Adipocyte (in vitro differentiated cells): ENCODE data around the gene PIGB.
"Not testable (repeated sequence)": the region's sequence is repeated elsewhere in the genome, so short reads cannot be mapped to it uniquely, and the experiment has no call there.

ENCODE experiments used
- DNase-seq: peaks from one replicate; pipeline ENCODE4 v3.0.0-alpha.2; 2015; ENCODE audit warnings: low read depth
- H3K27me3 ChIP-seq: replicated peaks from 2 replicates; pipeline ENCODE4 v1.7.0; 2013; ENCODE audit warnings: mild to moderate bottlenecking, low read length, moderate library complexity; ENCODE audit not compliant: control insufficient read depth, insufficient read depth
- H3K36me3 ChIP-seq: 2 replicates; pipeline ENCODE4 v1.7.0; 2013; ENCODE audit warnings: low read length, mild to moderate bottlenecking, moderate library complexity; ENCODE audit not compliant: control insufficient read depth, insufficient read depth, severe bottlenecking
- H3K4me1 ChIP-seq: 2 replicates; pipeline ENCODE4 v1.7.0; 2013; ENCODE audit warnings: mild to moderate bottlenecking, low read length, moderate library complexity; ENCODE audit not compliant: control insufficient read depth, insufficient read depth
- H3K4me3 ChIP-seq: 2 replicates; pipeline ENCODE4 v1.7.0; 2013; ENCODE audit warnings: mild to moderate bottlenecking, low read length, moderate library complexity
- H3K9ac ChIP-seq: 2 replicates; pipeline ENCODE4 v1.7.0; 2013; ENCODE audit warnings: mild to moderate bottlenecking, low read length, moderate library complexity
- H3K9me3 ChIP-seq: 2 replicates; pipeline ENCODE4 v1.7.0; 2013; ENCODE audit warnings: mild to moderate bottlenecking, low read length, moderate library complexity; ENCODE audit not compliant: control insufficient read depth

Gene PIGB

DNA sequence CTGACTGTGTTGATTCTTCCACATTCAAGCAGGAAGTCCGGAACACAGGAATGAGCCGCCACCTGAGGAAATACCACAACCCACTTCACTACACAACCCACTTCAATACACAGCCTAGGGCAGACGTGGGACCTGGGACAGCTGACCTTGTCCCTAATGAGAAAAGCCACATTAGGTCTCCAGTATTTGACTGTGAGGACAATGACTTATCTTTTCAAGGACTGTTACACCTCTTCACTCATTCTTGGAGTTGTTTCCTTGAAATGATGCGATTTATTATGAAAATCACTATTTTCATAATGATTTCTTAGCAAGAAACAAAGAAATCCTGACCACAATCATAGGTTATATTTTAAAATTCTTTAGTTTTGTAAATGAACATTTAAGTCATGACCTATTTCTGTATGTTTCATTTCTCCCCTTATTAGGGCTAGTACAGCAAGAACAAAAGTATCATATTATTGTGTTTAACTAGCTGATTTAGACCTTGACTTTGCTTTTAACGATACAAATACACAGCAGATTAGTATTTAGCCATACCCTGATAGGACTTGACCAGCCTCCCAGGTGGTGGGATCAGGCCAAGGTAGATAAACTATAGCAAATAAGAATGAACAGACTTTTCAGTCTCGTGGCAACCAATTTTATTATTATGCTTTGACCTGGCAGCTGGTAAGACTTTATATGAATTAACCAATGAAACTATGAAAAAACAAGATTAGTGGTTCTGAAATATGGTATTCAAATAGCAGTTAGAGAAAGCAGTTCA, 35.5 kb upstream of the PIGB start:
- Histone ChIP-seq H3K27me3 (no peaks in the 10 kb centered on the region), H3K36me3 (no peaks in the 10 kb centered on the region), H3K9me3 (no peaks in the 10 kb centered on the region), H3K4me3 (no peak overlapping the region), H3K9ac (no peak overlapping the region), H3K4me1 (peaks cover 11% of the 10 kb centered on the region)
- DNase-seq: no peak

DNA sequence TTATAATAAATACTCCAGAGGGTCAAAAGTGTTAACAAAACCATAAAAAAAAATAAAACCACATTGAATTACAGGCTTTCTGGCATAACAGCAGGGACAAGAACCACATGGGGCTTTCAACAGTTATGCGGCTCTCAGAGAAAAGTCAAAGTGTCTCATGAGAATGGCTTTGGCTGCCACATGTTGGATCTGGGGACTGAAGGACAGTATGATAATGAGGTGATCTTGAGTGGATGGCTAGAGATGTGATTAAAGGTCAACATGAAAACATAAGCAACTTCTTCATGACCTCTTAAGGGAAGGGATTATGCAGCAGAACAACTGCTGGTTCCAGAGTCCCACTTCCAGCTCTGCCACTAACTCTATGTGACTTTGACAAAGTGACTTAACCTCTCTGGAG, 34.6 kb upstream of the PIGB start:
- no peak overlapping the region for H3K4me3 ChIP-seq
- DNase-seq: no peak
- H3K36me3 ChIP-seq: no peaks in the 10 kb centered on the region
- peaks cover 14% of the 10 kb centered on the region for H3K4me1 ChIP-seq
- H3K27me3 ChIP-seq: no peaks in the 10 kb centered on the region
- H3K9me3 ChIP-seq: no peaks in the 10 kb centered on the region
- H3K9ac ChIP-seq: no peak overlapping the region

DNA sequence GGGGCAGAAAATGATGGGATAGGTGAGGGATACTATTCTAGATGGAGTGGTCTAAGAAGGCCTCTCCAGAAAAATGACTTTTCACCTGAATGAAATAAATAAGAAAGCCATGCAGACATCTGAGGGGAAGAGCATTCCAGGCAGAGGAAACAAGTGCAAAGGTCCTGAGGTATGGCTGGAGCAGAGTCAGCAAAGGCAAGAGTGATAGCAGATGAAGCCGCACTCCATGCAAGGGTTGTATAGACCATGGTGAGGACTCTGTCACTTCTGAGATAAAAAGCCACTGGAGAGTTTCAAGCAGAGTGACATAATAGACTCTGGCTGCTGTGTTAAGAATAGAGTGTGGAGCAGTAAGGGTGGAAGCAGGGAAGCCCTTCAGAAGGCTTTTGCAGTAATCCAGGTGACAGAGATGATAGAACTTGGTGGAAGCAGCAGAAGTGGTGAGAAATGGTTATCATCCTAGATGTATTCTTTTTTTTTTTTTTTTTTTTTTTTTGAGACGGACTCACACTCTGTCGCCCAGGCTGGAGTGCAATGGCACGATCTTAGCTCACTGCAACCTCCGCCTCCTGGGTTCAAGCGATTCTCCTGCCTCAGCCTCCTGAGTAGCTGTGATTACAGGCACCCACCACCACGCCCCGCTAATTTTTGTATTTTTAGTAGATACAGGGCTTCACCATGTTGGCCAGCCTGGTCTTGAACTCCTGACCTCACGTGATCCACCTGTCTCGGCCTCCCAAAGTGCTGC, 32.4 kb upstream of the PIGB start:
- H3K4me3 ChIP-seq, H3K36me3 ChIP-seq, H3K9ac ChIP-seq, H3K9me3 ChIP-seq, DNase-seq, H3K27me3 ChIP-seq: not testable (repeated sequence)
- peaks cover 14% of the 10 kb centered on the region for H3K4me1 ChIP-seq

DNA sequence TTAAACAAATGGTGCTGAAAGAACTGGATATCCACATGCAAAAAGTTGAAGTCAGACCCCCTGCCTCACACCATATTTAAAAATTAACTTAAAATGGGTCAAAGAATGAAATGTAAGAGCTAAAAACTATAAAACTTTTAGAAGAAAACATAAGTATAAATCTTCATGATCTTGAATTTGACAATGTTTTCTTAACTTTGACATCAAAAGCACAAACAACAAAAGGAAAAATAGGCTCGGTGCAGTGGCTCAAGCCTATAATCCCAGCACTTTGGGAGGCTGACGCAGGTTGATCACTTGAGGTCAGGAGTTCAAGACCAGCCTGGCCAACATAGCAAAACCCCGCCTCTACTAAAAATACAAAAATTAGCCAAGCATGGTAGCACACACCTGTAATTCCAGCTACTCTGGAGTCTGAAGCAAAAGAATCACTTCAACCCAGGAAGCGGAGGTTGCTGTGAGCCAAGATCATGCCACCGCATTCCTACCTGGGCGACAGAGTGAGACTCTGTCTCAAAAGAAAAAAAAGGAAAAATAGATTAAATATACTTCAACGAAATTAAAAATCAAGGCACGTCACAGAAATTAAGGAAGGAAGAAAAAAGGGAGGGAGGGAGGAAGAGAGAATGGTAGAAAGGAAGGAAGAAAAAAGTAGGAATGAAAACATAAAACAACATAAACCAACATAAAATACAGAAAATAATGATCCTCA, 30.9 kb upstream of the PIGB start:
- H3K9ac ChIP-seq: peak overlapping the region; percentile 93

DNA sequence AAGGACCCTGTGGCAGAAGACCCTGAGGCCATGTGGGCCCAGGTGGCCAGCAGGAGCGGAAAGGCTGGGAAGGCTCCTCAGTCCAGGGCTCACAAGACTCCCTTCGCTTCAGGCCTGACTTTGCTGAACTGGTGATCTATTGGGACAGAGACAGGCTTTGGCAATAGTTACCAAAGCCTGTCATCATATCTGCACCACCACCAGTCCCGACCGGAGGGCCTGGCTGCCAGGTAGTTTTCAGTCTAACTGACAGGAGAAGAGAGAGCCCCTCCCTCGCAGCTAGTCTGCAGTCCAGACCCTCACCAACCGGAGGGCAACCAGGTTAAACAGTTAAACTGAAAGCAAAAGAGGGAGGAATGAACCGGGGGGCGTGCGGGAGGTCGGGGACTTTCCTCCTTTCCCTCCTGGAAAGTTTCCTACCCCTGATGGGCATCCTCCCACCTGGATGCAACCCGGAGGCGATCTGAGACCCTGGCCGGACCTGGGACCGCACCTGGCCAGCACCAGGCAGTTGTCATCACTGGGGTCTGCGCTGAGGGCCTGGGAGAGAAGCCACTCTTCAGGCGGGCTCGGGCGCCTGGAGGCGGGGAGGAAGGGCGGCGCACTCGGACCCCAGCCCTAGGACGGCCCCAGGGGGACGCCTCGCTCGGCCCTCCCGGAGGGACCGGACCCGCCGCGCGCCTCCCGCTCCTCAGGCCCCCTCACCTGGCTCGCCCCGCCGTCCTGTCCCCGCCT, 29.8 kb upstream of the PIGB start:
- peak overlapping the region; percentile 93 for H3K9ac ChIP-seq
- H3K4me3 ChIP-seq: peak overlapping the region; percentile 94
- peak; percentile 65 for DNase-seq
- no peaks in the 10 kb centered on the region for H3K9me3 ChIP-seq
- peaks cover 3% of the 10 kb centered on the region for H3K4me1 ChIP-seq
- no peaks in the 10 kb centered on the region for H3K36me3 ChIP-seq
- no peaks in the 10 kb centered on the region for H3K27me3 ChIP-seq

More for the DNA sequence above, 30.9 kb upstream of the PIGB start:
- no peak for DNase-seq
- Histone ChIP-seq H3K36me3 (no peaks in the 10 kb centered on the region), H3K4me1 (peaks cover 3% of the 10 kb centered on the region), H3K4me3 (no peak overlapping the region), H3K27me3 (no peaks in the 10 kb centered on the region), H3K9me3 (no peaks in the 10 kb centered on the region)

DNA sequence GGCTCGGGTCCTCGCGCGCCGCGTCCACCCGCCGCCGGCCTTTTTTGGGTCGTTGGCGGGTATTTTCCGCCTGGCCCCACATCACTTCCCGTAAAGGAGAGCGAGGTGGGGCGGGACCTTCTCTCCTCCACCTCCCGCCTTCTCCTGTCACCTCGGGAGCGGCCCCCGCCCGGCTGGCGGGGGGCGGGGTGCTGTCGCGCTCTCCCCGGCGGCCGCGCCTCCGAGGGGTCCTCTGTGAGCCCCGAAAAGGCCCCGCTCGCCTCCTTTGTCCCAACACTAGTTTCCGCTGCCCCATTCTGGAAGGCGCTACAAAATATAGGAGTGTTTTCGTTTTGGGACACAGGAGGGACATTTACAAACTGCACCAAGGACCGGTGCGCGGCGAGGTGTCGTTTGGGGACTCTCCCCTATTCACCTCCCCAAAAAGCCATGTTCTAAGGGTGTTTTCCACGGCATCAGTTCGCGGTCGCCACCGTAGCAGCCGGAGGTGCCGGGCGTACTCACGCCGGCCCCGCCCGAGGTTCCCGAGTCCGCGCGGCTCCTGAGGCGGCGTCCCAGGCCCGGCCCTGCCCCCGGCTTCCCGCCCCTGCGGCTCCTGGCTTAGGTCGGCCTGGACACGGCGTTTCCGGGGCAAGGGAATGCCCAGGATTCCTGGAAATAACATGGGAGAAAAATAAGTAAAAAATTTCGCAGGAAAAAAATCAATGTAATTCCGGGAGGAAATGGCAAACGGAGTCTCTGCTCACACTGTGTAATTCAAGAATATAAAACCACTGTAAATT, 29.1 kb upstream of the PIGB start, which contains the start of gene RAB27A:
Gene RAB27A, minus strand, starts transcription at position 68 of the 782 bp plus-strand sequence. CDS start 54,879 bp downstream, outside the sequence.
- H3K4me1 ChIP-seq: peaks cover 3% of the 10 kb centered on the region
- no peaks in the 10 kb centered on the region for H3K27me3 ChIP-seq
- no peaks in the 10 kb centered on the region for H3K9me3 ChIP-seq
- DNase-seq: peak; percentile 87
- H3K36me3 ChIP-seq: no peaks in the 10 kb centered on the region
- H3K4me3 ChIP-seq: peak within 1 kb of the TSS; percentile 94
- peak within 1 kb of the TSS; percentile 93 for H3K9ac ChIP-seq

DNA sequence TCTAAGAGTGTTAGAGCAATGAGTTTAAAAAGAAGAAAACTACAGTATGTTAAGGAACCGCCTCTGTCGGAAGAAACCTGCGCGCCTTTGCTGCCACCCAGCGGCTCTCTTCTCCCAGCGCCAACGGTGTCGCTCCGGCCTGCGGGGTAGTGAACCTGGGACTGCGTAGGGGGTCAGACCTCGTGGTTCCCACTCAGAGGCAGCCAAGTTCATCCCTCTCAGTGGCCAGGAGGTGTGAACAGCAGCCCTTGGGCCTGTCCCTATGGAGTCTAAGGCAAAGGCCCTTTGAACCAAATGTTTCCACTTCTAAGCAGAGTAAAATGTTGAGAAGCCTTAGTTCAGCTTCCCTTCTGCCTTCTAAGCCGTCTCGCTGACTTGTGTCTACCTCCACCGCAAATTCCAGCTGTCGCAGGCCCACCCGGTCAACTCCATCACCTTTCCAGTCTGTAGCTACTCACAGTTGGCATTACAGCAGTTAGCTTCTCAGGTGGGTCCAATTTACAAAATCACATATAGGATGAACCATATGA, 28.4 kb upstream of the PIGB start:
- H3K4me3 ChIP-seq: peak overlapping the region; percentile 94
- H3K4me1 ChIP-seq: peaks cover 3% of the 10 kb centered on the region
- no peaks in the 10 kb centered on the region for H3K27me3 ChIP-seq
- H3K9ac ChIP-seq: peak overlapping the region; percentile 93
- no peaks in the 10 kb centered on the region for H3K9me3 ChIP-seq
- DNase-seq: peak; percentile 94
- no peaks in the 10 kb centered on the region for H3K36me3 ChIP-seq

DNA sequence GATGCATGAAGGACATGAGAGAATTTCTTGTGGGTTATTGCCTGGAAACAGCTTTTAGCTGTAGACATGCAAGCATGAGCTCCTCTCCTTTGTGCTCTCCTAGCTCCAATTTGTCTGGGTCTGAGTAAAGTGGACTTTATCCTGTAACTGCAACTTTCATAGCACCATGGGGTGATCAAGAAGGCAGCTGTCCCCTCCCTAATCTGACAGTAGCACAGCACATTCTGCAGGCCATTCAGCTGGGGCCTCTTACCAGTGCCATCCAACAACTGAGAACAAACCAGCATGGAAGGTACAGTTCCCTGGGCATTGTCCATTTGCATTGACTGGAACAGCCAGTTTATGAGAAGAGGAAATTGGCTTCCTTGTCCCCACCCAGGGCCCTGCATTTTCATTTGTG, 21.7 kb upstream of the PIGB start:
- Histone ChIP-seq H3K27me3 (no peaks in the 10 kb centered on the region), H3K4me1 (no peaks in the 10 kb centered on the region), H3K36me3 (no peaks in the 10 kb centered on the region), H3K9ac (no peak overlapping the region), H3K9me3 (no peaks in the 10 kb centered on the region), H3K4me3 (no peak overlapping the region)
- no peak for DNase-seq

DNA sequence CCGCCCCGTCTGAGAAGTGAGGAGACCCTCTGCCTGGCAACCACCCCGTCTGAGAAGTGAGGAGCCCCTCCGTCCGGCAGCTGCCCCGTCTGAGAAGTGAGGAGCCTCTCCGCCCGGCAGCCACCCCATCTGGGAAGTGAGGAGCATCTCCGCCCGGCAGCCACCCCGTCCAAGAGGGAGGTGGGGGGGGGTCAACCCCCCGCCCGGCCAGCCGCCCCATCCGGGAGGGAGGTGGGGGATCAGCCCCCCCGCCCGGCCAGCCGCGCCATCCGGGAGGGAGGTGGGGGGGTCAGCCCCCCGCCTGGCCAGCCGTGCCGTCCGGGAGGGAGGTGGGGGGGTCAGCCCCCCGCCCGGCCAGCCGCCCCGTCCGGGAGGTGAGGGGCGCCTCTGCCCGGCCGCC, 16.2 kb upstream of the PIGB start:
- H3K4me1 ChIP-seq, H3K9me3 ChIP-seq, H3K9ac ChIP-seq, H3K4me3 ChIP-seq, DNase-seq, H3K27me3 ChIP-seq: not testable (repeated sequence)
- H3K36me3 ChIP-seq: peaks cover 14% of the 10 kb centered on the region

DNA sequence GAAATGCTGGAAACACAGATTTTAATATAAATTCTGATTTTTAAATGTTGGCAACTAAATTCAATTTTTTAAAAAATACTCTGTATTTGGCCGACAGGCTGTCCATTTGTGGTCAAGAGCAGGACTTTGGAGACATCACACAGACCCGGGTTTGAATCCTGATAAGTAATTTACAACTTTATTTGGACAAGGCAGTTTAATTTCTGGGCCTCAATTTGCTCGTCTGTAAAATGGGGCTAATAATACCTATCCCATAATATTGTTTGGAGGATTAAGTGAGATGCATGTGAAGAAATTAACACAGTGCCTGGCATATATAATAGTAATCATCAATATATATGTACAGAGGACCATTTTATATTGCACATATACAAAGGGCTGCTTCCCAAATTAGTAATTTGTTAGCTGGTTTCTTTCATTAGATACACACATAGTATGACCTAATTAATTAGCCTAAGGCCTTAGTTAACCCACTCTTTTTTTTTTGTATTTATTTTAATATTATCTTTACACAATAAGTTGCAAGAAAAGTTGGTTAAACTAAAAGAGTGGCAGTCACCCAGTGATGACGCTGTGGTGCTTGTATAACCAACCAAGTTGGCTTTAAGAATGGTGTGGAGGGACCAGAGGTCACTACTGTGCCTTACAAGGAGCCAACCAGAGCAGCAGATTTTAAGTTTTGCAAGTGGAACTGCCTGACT, 665 bp downstream of the PIGB start:
- H3K27me3 ChIP-seq: no peaks in the 10 kb centered on the region
- H3K36me3 ChIP-seq: no peaks in the 10 kb centered on the region
- peak overlapping the region; percentile 94 for H3K9ac ChIP-seq
- H3K4me1 ChIP-seq: peaks cover 26% of the 10 kb centered on the region
- peak overlapping the region; percentile 87 for H3K4me3 ChIP-seq
- H3K9me3 ChIP-seq: no peaks in the 10 kb centered on the region
- no peak for DNase-seq
